ENCODE measurements around the gene SLC35E2B. TPM values are rescaled to one million over a fixed set of nuclear protein-coding genes. Genes with fewer than 3 reads are reported as not detected.
"Not testable (repeated sequence)": the region's sequence is repeated elsewhere in the genome, so short reads cannot be mapped to it uniquely, and the experiment has no call there.

The SLC35E2B gene
- total RNA-seq, 1 experiment from 2014 or later = 36.1 TPM

- not testable (repeated sequence) for DNase-seq; H3K4me1 ChIP-seq; H3K4me3 ChIP-seq; H3K27me3 ChIP-seq; H3K27ac ChIP-seq; H3K9me3 ChIP-seq (replicated peaks)
- H3K36me3 ChIP-seq = peaks cover 35% of the 10 kb centered on the region
Observed at GRCh38 chr1:1646326-1646725, 46.3 kb downstream of the SLC35E2B start.

GRCh38 chr1:1640711-1641461 is 51.7 kb downstream of the SLC35E2B start:
- not testable (repeated sequence) for H3K4me3 ChIP-seq; H3K9me3 ChIP-seq (replicated peaks); H3K4me1 ChIP-seq; DNase-seq; H3K27ac ChIP-seq; H3K27me3 ChIP-seq
- H3K36me3 ChIP-seq = peaks cover 13% of the 10 kb centered on the region

- not testable (repeated sequence) for H3K4me3 ChIP-seq; DNase-seq; H3K4me1 ChIP-seq; H3K27me3 ChIP-seq; H3K36me3 ChIP-seq; H3K27ac ChIP-seq; H3K9me3 ChIP-seq (replicated peaks)
Observed at GRCh38 chr1:1640081-1640480, 52.5 kb downstream of the SLC35E2B start.

DNA sequence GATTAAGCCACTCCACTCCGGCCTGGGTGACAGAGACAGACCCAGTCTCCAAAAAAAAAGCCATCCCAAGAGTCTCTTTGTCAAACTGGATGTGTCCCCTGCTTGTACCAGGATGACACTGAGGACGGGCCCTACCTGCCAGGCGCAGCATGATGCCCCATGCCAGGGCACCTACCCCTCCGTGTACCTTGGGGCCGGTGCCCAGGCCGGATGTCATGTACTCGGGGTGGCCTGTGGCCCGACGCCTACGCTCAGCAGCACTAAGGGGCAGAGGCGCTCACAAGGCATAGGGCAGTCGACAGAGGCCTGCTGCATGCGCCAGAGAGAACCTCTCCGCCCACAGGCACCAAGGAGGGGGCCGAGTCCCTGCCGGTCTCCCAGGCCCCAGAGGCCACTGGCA is 53.2 kb downstream of the SLC35E2B start:
- H3K4me3 ChIP-seq; H3K9me3 ChIP-seq (replicated peaks); H3K36me3 ChIP-seq; H3K27me3 ChIP-seq; H3K27ac ChIP-seq; H3K4me1 ChIP-seq; DNase-seq: not testable (repeated sequence)

DNA sequence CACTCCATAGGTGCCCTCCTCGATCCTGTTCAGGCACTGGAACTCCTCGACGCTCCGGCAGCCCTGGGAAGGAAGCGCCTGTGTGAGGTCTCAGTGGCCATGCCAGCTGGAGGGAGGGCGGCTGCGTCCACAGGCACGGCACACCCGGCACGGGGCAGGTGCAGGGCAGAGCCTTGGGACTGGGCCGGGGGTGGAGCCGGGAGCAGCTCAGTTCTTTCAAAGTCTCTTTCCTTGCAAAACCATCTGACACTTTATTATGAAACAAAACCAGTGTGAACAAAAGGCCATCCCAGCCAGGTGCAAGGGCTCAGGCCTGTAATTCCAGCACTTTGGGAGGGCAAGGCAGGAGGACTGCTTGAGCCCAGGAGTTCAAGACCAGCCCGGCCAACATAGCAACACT is 54.1 kb downstream of the SLC35E2B start:
- H3K9me3 ChIP-seq (replicated peaks); H3K27me3 ChIP-seq; H3K4me1 ChIP-seq; H3K27ac ChIP-seq; H3K36me3 ChIP-seq; DNase-seq; H3K4me3 ChIP-seq: not testable (repeated sequence)

DNA sequence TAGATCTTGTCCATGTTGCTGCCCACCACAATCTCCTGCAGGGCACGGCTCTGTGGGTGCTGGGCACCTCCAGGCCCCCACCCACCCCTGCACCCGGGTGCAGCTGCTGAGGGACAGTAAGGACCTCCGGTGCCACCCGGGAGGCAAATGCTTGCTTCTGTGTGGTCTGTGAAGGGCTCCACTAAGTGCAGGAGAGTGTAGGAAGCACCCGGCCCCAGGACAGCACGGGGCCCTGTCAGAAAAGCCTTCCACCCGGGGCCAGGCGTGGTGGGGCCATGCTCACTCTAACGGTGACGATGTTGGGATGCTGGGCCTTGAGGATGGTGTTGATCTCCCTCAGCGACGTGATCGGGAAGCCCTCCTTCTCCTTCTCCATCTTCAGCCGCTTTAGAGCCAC is 55.1 kb downstream of the SLC35E2B start:
- not testable (repeated sequence) for H3K4me1 ChIP-seq; H3K4me3 ChIP-seq; H3K9me3 ChIP-seq (replicated peaks); DNase-seq; H3K36me3 ChIP-seq; H3K27ac ChIP-seq; H3K27me3 ChIP-seq

GRCh38 chr1:1636621-1637478 is 55.7 kb downstream of the SLC35E2B start:
- not testable (repeated sequence) for H3K9me3 ChIP-seq (replicated peaks); H3K27ac ChIP-seq; H3K4me3 ChIP-seq; H3K27me3 ChIP-seq; DNase-seq; H3K4me1 ChIP-seq; H3K36me3 ChIP-seq

DNA sequence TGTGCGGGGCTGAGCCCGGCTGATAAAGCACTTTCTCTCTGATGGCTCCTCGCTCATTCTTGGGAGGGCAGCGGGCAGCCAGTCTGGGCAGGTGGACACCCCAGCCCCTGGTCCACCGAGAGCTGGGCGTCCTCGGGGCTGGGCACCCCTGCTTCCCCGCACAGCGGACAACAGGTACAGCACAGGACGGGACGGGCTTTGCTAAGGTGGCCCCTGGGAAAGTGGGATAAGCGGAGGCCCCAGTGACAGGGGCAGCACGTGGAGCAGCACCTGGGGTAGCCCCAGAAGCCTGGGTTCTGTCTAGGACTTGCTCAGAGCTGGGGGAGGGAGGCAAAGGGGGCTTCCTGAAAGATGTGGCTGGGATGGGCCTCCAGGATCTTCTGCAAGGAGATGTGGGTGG is 58.0 kb downstream of the SLC35E2B start:
- DNase-seq, H3K4me1 ChIP-seq, H3K27me3 ChIP-seq: not testable (repeated sequence)

DNA sequence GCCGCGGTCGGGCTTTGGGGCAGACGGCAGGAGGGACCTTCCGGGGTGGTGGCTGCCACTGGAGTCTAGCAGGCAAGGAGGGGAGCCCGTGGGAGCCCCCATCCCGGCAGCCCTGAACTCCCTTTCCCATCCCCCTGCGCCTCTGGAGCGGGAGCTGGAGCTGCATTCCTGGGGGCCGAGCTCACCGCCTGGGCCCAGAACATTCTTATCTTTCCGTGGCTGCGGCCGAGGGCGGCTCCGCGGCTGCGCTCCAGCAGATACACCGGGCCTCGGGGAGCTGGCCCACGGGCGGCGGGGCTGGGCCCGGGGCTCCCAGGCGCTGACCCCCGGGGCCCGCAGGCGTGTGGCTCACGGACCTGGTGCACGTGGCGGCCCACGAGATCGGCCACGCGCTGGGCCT is 59.2 kb downstream of the SLC35E2B start:
- H3K4me3 ChIP-seq; H3K4me1 ChIP-seq; DNase-seq; H3K9me3 ChIP-seq (replicated peaks); H3K36me3 ChIP-seq; H3K27ac ChIP-seq; H3K27me3 ChIP-seq: not testable (repeated sequence)

More for the DNA sequence above, 58.0 kb downstream of the SLC35E2B start:
- not testable (repeated sequence) for H3K4me3 ChIP-seq; H3K27ac ChIP-seq; H3K36me3 ChIP-seq; H3K9me3 ChIP-seq (replicated peaks)

DNA sequence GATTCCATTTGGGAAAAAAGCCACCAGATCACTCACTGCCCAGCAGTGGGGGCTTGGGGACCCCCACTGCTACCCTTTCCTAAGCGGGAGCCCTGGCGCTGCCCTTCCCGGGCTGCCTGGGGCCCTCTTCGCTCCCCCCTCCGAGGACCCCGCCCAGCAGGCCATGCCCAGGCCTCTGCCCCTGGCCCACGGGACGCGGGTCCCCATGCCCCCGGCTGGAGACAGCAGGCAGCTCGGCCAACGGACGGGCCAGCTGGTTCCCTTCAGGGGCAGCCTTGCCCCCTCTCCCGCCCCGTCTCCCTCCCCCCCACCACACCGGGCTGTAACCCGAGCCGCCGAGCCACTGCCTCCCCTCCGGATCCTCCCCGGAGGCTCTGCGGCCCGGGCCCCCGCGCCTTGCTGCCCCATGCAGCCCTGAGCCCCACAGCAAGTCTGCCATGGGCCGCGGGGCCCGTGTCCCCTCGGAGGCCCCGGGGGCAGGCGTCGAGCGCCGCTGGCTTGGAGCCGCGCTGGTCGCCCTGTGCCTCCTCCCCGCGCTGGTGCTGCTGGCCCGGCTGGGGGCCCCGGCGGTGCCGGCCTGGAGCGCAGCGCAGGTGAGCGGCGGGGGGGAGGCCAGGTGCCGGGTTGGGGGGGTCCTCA is 60.7 kb downstream of the SLC35E2B start, which contains the start of gene MMP23B:
Gene MMP23B (plus strand): TSS at position 392 of the 639 bp plus-strand sequence. CDS start 46 bp downstream, at position 438.
- no peaks in the 10 kb centered on the region for H3K9me3 ChIP-seq (replicated peaks)
- H3K27me3 ChIP-seq = no peaks in the 10 kb centered on the region
- H3K4me1 ChIP-seq = 0 out of 2 replicates have a peak, but pooled peaks cover 2% of the 10 kb centered on the region
- peak within 1 kb of the TSS; percentile 44 for H3K4me3 ChIP-seq
- H3K36me3 ChIP-seq = peaks cover 6% of the 10 kb centered on the region; the same call in 1 of the 2 replicates
- H3K27ac ChIP-seq = peak within 1 kb of the TSS; percentile 51; the same call in 1 of the 2 replicates
- DNase-seq = peak; percentile 68 to 74

DNA sequence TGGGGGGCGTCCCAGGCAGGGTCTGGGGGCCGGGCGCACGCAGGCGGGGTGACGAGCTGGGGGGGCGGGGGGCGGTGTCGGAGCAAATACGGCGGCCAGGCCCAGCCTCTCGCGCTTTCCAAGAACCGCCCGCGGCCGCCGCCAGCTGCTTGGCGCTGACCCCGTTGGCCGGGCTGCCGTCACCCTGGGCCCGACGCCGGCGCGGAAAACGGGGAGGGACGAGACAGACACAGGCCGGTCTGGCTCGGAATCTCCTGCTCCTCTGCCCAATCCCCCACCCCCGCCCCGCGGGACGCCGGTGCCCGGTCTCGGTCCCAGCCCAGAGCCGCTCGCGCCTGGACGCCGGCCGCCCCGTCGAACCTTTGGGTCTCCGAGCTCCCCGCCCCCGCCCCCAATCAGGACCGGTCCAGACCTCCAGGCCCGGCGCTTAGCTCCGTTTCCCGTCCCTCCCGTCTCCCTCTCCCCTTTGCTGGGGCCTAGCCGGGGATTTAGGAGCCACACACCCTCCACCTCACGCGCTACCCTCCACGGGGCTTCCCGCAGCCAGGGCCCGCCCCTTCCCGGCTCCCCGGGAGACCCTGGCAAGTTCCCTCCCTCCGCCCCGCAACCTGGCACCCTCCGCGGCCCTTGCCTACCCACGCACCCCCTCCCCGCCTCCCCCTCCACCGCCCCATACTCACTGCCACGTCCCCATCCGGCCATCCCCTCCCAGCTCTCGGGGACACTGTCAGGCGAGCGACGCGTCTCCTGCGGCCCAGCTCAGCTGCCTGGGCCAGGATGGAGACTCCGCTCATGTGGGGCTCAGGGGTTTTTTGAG is 61.4 kb downstream of the SLC35E2B start:
- Histone ChIP-seq H3K36me3 (no peaks in the 10 kb centered on the region), H3K9me3 (replicated peaks) (no peaks in the 10 kb centered on the region), H3K4me1 (0 out of 2 replicates have a peak, but pooled peaks cover 2% of the 10 kb centered on the region), H3K4me3 (peak overlapping the region; percentile 44), H3K27ac (peak overlapping the region; percentile 51; the same call in 1 of the 2 replicates), H3K27me3 (no peaks in the 10 kb centered on the region)
- no peak for DNase-seq

DNA sequence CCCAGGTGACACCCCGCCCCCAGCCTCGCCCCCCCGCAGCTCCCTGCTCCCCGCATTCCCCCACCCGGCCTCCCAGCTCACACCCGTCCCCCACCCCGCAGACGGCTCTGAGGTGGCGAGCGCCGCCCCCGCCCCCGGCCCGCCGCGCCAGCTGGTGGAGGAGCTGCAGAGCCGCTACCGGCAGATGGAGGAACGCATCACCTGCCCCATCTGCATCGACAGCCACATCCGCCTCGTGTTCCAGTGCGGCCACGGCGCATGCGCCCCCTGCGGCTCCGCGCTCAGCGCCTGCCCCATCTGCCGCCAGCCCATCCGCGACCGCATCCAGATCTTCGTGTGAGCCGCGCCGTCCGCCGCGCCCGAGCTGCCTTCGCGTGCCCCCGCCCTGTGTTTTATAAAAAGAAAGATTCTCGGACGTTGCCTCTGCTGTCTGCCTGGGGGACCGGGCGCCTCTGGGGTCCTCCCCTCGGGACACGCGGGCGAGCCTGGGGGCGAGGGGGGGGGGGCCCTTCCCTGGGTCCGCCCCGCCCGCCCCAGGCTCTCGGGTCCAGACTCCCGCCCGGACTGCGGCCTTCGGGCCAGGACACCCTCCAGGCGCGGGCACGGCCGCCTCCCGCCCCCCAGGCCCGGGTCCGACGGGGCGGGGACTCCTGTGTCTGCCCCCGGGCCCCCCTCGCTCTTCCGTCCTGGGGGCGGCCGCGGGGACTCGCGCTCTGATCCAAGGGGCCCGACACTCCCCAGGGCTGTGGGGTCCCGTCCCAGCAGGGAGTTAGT is 62.2 kb downstream of the SLC35E2B start:
- Histone ChIP-seq H3K4me3 (no peak overlapping the region), H3K36me3 (no peaks in the 10 kb centered on the region), H3K4me1 (0 out of 2 replicates have a peak, but pooled peaks cover 2% of the 10 kb centered on the region), H3K9me3 (replicated peaks) (no peaks in the 10 kb centered on the region), H3K27me3 (no peaks in the 10 kb centered on the region), H3K27ac (no peak overlapping the region)
- DNase-seq = no peak

GRCh38 chr1:1629430-1630190 is 63.0 kb downstream of the SLC35E2B start:
- no peaks in the 10 kb centered on the region for H3K9me3 ChIP-seq (replicated peaks)
- H3K4me1 ChIP-seq = 0 out of 2 replicates have a peak, but pooled peaks cover 2% of the 10 kb centered on the region
- H3K36me3 ChIP-seq = no peaks in the 10 kb centered on the region
- no peak for DNase-seq
- no peaks in the 10 kb centered on the region for H3K27me3 ChIP-seq
- no peak overlapping the region for H3K27ac ChIP-seq
- no peak overlapping the region for H3K4me3 ChIP-seq
